Fibroblast of lung (primary cell): ENCODE data around the gene RPF1.

Experiments used
- CTCF ChIP-seq, 2 donors: IDR thresholded peaks in 1 of 2; conservative IDR thresholded peaks in 1 of 2; 1 replicate in 1 of 2; 2 replicates in 1 of 2; pipeline ENCODE4 v1.5.1; 2011 to 2012; ENCODE audit warnings: low read length in 2 of 2, control low read depth in 1 of 2, inconsistent platforms in 1 of 2, low read depth in 1 of 2, mild to moderate bottlenecking in 1 of 2
- EZH2 ChIP-seq: IDR thresholded peaks from 2 replicates; pipeline ENCODE4 v1.5.1; 2012; ENCODE audit warnings: low read length, control low read depth, mild to moderate bottlenecking; ENCODE audit errors: missing control alignments

- TF ChIP-seq CTCF (conservative IDR thresholded peaks at IDR 0.05 in 1 of 2, IDR thresholded peaks at IDR 0.05 in 1 of 2; ENCODE audit: low read depth in 1 of 2, low read length in 2 of 2) (no peak), EZH2 (no peak)
Observed at GRCh38 chr1:84493747-84494146, 14.7 kb downstream of the RPF1 start.
